Subcutaneous adipose tissue (tissue), 4 donors: Measurements from ENCODE around the gene SORL1. TPM values are rescaled to one million over a fixed set of nuclear protein-coding genes. Genes with fewer than 3 reads are reported as not detected.

Experiments used
- total RNA-seq, 4 donors: library from RNA; depleted of rRNA; stranded (reverse); fragments of >200 nt; gene quantifications; one replicate each; pipeline ENCODE4 v1.1.0, GENCODE V29; 2016
- TF ChIP-seq, protein P1 (sequence below): fragments of 450-650 bp; IDR thresholded peaks from one replicate; pipeline ENCODE4 v1.5.1; 2016; ENCODE audit warnings: low read depth, mild to moderate bottlenecking, control low read depth, antibody characterized with exemption, moderate library complexity

SORL1 gene
- total RNA-seq, 4 donors from 2014 or later: 4.2 to 10.7 (median 6.6) TPM

DNA sequence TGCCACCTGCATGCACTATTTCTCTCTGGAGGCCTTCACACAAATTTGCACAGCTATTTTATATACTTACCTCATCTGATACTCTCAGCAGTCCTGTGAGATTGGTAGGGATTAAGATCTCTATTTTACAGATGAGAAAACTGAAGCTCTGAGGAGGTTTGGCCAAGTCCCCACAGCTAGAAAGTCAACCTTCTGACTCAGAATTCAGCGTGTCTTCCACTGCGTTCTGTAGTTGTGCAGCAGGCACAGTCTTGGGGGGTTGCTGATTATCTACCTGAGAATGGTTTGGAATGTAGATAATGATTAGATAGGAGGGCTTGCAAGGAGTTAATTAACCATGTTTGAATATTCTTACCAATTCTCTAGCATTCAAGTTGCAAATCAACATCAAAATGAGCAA, 2.5 kb upstream of the SORL1 start:
- TF ChIP-seq, protein P1, sequence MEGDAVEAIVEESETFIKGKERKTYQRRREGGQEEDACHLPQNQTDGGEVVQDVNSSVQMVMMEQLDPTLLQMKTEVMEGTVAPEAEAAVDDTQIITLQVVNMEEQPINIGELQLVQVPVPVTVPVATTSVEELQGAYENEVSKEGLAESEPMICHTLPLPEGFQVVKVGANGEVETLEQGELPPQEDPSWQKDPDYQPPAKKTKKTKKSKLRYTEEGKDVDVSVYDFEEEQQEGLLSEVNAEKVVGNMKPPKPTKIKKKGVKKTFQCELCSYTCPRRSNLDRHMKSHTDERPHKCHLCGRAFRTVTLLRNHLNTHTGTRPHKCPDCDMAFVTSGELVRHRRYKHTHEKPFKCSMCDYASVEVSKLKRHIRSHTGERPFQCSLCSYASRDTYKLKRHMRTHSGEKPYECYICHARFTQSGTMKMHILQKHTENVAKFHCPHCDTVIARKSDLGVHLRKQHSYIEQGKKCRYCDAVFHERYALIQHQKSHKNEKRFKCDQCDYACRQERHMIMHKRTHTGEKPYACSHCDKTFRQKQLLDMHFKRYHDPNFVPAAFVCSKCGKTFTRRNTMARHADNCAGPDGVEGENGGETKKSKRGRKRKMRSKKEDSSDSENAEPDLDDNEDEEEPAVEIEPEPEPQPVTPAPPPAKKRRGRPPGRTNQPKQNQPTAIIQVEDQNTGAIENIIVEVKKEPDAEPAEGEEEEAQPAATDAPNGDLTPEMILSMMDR: no peak

DNA sequence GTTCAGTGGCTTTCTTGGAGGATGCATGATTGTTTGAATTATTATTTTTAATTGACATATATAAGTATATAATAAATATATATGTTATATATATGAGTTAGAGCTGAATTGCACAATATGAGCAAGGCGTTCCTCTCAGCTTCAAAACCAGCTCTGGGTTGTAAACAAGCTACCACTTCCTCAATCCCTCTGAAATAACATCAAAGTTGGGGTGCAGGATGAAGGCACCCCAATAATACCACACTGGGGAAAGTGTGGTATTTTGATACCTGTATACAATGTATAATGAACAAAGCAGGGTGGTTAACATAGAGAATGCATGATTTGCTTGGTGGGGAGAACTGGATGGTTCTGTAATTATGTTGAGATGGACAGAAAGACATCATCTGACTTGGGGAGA, 1.7 kb upstream of the SORL1 start:
- TF ChIP-seq, protein P1: no peak

DNA sequence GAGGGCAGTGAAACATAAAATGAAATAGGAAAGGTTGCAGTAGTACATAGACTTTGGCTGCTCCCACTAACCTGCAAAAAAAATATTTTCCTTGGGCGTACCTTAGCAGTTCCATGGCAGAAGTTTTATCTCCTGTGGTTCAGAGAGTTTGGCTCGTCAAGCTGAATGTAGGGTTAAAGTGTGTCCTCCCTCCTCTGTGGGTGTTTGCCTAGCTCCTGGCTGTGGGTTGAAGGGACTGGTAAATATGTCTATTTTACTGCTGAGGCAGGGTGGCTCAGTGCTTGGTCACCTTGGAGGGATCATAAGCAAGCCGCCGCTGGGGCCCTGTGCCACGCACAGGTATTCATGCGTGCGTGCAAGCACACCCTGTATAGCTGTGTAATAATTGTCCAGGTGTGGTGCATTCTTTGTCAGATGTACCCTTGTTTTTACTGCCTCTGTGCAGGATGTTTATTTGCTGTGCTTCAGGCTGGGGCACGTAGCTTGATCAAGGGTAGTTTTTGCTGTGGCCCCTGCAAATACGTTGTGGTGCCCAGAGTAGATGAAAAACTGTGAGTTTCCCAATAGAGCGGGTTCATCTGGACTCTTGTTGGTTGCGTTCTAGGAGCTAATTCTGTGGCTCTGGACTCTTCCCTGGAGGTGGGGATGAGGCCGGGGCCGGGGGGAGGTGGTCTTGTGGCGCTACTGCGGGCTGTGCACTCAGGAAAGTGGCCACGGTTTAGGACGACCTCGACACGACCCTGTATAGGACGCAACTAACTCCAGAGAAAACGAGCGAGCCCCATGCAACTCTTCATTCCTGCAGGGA, 732 bp upstream of the SORL1 start:
- TF ChIP-seq, protein P1: no peak

DNA sequence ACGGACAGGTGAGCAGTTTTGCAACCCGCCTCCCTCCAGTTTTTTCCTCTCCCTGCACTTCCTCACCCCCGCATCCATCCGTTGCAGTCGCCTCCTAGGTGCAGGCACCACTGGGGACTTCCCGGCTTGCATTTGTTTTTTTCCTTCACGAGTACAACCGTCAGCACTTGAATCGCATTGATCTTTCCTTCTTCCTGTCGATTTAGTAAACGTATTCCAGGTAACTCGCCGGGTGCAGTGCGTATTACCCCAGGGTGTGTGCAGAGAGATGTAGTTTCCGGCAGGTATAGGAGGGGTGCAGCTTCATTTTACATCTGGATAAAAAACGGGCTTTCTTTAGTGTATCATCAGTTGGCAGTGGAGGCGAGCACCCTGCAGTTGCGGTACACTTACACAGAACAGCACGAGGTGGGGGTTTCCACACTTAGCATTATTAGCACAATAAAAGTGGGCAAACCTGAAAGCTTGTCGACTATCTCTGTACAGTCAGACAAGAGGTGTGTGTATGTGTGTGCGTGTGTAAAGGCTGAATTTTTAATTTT, 566 bp downstream of the SORL1 start, which contains the start of gene SORL1-AS1:
Gene SORL1-AS1, minus strand, starts transcription at position 359 of the 542 bp plus-strand sequence.
- TF ChIP-seq, protein P1: no peak

DNA sequence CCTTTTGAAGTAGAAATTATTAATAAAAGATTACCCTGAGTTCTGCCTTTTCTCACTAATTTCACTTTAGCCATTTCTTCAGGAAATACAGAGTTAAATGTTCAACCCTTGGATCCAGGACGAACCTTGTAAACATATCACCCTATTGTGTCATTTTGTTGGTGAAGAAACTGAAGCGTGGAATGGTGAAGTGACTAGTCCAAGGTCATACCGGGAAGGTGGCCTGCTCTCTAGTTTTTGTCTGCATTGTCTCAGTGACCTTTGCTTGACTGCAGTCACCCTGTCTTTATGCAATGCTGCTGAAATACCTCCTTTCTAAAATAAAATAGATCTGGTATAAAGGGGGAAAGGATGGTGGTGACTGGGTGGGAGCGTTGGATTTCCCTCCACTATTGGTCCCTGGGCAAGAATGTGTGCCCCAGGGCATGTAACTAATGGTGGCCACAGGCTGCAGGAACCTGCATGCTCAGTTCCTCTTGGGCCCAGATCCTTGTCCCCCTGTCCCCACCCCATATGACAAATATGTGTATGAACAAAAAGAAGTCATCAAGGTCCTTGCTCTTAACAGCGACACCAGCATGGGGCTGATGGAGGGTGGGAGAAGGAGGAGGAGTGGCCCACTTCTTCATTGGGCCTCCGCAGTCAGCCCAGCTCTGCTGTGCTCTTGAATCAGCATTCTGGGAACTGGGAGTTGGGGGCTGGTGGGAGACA, 1.6 kb downstream of the SORL1 start:
- TF ChIP-seq, protein P1: no peak

DNA sequence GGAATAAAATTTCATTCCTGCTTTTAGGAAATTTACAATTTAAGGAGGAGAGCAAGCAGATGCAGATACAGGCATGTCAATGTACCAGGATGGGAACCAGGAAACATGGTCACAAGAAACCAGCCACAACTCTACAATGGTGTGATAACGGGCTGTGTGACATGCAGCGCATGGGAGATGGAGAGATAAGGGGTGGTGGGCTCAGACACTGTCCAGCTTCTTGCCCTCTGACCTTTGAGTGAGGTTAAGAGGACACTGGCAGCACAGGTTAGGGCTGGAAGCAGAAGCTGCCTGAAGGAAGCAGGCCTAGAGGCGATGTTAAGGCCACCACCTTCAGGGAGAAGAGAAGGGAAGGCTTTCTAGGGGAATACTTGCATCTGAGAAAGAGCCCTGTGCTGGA, 3.0 kb downstream of the SORL1 start:
- TF ChIP-seq, protein P1: no peak

DNA sequence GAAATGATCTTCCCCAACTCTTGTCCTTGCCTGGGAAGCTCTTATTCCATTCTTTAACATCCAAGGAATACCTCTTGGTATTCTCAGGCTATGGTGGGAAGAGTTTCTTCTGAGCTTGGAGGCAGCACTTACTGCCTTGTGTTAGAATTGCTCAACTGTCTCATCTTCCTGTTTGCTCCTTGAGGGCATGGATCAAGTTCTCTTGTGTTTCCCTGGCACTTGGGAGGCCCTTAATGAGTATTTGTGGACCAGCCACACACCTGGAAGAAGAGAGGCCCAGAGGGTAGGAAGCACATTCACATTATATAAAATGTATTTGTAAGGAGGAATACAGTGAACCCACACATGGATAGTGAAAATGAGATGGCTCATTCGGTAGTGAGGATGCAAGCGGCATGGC, 4.0 kb downstream of the SORL1 start:
- TF ChIP-seq, protein P1: no peak
